Pons (tissue), 1 donor: ENCODE data around the gene AHDC1.
"Not testable (repeated sequence)": the region's sequence is repeated elsewhere in the genome, so short reads cannot be mapped to it uniquely, and the experiment has no call there.

Source experiments
- DNase-seq: peaks from one replicate; pipeline ENCODE4 v3.0.0-alpha.2; 2016; ENCODE audit warnings: low spot score

Gene AHDC1

GRCh38 chr1:27509127-27510080 is 94.5 kb downstream of the AHDC1 start:
- DNase-seq: no peak

GRCh38 chr1:27507960-27508665 is 95.8 kb downstream of the AHDC1 start:
- DNase-seq: no peak

- no peak for DNase-seq
Observed at GRCh38 chr1:27506703-27507102, 97.2 kb downstream of the AHDC1 start.

- no peak for DNase-seq
Observed at GRCh38 chr1:27505420-27505680, 98.6 kb downstream of the AHDC1 start.

GRCh38 chr1:27504588-27505419 is 99.1 kb downstream of the AHDC1 start:
- peak; percentile 96 for DNase-seq

GRCh38 chr1:27503844-27504587 is 99.9 kb downstream of the AHDC1 start:
- DNase-seq: peak; percentile 62

- DNase-seq: no peak
Observed at GRCh38 chr1:27503033-27503432, 100.9 kb downstream of the AHDC1 start.

- DNase-seq: not testable (repeated sequence)
Observed at GRCh38 chr1:27501159-27501558, 102.8 kb downstream of the AHDC1 start.

- no peak for DNase-seq
Observed at GRCh38 chr1:27499142-27499541, 104.8 kb downstream of the AHDC1 start.

GRCh38 chr1:27496604-27497155 is 107.3 kb downstream of the AHDC1 start:
- DNase-seq: no peak

- DNase-seq: no peak
Observed at GRCh38 chr1:27492796-27493195, 111.1 kb downstream of the AHDC1 start.

GRCh38 chr1:27491748-27492700 is 111.9 kb downstream of the AHDC1 start:
- DNase-seq: peak; percentile 80

GRCh38 chr1:27489973-27490741 is 113.8 kb downstream of the AHDC1 start, which contains the start of gene WASF2:
Gene WASF2 (minus strand): TSS chr1:27490167. CDS start chr1:27428890, 61,277 bp downstream.
- DNase-seq: peak; percentile 98

GRCh38 chr1:27489501-27489972 is 114.4 kb downstream of the AHDC1 start:
- peak; percentile 60 for DNase-seq

GRCh38 chr1:27487966-27488884 is 115.7 kb downstream of the AHDC1 start:
- DNase-seq: peak; percentile 71

- no peak for DNase-seq
Observed at GRCh38 chr1:27485363-27485762, 118.6 kb downstream of the AHDC1 start.
